Neural cell (in vitro differentiated cells): ENCODE data around the gene CHRNA9. TPM values are rescaled to one million over a fixed set of nuclear protein-coding genes. Genes with fewer than 3 reads are reported as not detected.

Experiments
- H2AFZ ChIP-seq: fragments of 200-600, 300-800 bp; sonication (generic), shearing (Covaris generic); 2 replicates; pipeline ENCODE4 v1.6.0; 2014; ENCODE audit warnings: low read depth, mild to moderate bottlenecking, antibody characterized with exemption, low read length, moderate library complexity
- H3F3A ChIP-seq: fragments of 200-600 bp; shearing (Covaris generic); 2 replicates; pipeline ENCODE4 v1.6.1; 2016; ENCODE audit warnings: mild to moderate bottlenecking, moderate library complexity, mixed read lengths, antibody characterized with exemption, low read length; ENCODE audit not compliant: insufficient read depth, poor library complexity, severe bottlenecking
- H3K27ac ChIP-seq: fragments of 200-600, 300-800 bp; sonication (generic), shearing (Covaris generic); 2 replicates; pipeline ENCODE4 v1.5.1; 2014; ENCODE audit warnings: mild to moderate bottlenecking, low read length, moderate library complexity
- H3K27me3 ChIP-seq: fragments of 300-800, 200-600 bp; sonication (generic), shearing (Covaris generic); 2 replicates; pipeline ENCODE4 v1.6.0; 2014; ENCODE audit warnings: mild to moderate bottlenecking, low read depth, low read length, moderate library complexity; ENCODE audit not compliant: insufficient read depth
- H3K36me3 ChIP-seq: fragments of 300-800, 200-600 bp; sonication (generic), shearing (Covaris generic); 2 replicates; pipeline ENCODE4 v1.5.1; 2014; ENCODE audit warnings: mild to moderate bottlenecking, antibody characterized with exemption, low read length, moderate library complexity; ENCODE audit not compliant: insufficient read depth
- H3K4me2 ChIP-seq: fragments of 300-800, 200-600 bp; sonication (generic), shearing (Covaris generic); 2 replicates; pipeline ENCODE4 v1.6.0; 2014; ENCODE audit warnings: mild to moderate bottlenecking, low read length
- H3K4me3 ChIP-seq: fragments of 300-800, 200-600 bp; sonication (generic), shearing (Covaris generic); 2 replicates; pipeline ENCODE4 v1.5.1; 2014; ENCODE audit warnings: mild to moderate bottlenecking, low read length, moderate library complexity
- H3K79me2 ChIP-seq: fragments of 200-600 bp; shearing (Covaris generic); replicated peaks from 2 replicates; pipeline ENCODE4 v1.6.0; 2014; ENCODE audit warnings: mild to moderate bottlenecking, low read length, moderate library complexity; ENCODE audit not compliant: insufficient read depth
- H3K9ac ChIP-seq: fragments of 300-800, 200-600 bp; sonication (generic), shearing (Covaris generic); 2 replicates; pipeline ENCODE4 v1.6.1; 2016; ENCODE audit warnings: mild to moderate bottlenecking, low read length, mixed read lengths
- H3K9me2 ChIP-seq: fragments of 200-600 bp; shearing (Covaris generic); 2 replicates; pipeline ENCODE4 v1.6.1; 2016; ENCODE audit warnings: mild to moderate bottlenecking, low read length, mixed read lengths; ENCODE audit not compliant: insufficient read depth
- H3K9me3 ChIP-seq: fragments of 200-600, 300-800 bp; sonication (generic), shearing (Covaris generic); 2 replicates; pipeline ENCODE4 v1.6.1; 2016; ENCODE audit warnings: mild to moderate bottlenecking, mixed run types, low read length, moderate library complexity, mixed read lengths
- H4K20me1 ChIP-seq: fragments of 200-600 bp; shearing (Covaris generic); 2 replicates; pipeline ENCODE4 v1.6.1; 2016; ENCODE audit warnings: mild to moderate bottlenecking, mixed run types; ENCODE audit not compliant: insufficient read depth
- CTCF ChIP-seq: fragments of 450-650 bp; IDR thresholded peaks from 2 replicates; pipeline ENCODE4 v1.5.1; 2014; ENCODE audit warnings: antibody characterized with exemption, mild to moderate bottlenecking, moderate library complexity; ENCODE audit not compliant: poor library complexity, severe bottlenecking
- EP300 ChIP-seq: fragments of 450-650 bp; conservative IDR thresholded peaks from 2 replicates; pipeline ENCODE4 v1.6.1; 2014; ENCODE audit warnings: antibody characterized with exemption, mild to moderate bottlenecking, moderate library complexity; ENCODE audit not compliant: poor library complexity, severe bottlenecking
- EZH2 ChIP-seq: fragments of 200-600, 300-800 bp; shearing (Covaris generic), sonication (generic); IDR thresholded peaks from 2 replicates; pipeline ENCODE4 v1.6.1; 2014; ENCODE audit warnings: antibody characterized with exemption, low read length, borderline replicate concordance, mild to moderate bottlenecking; ENCODE audit not compliant: insufficient read depth, poor library complexity, severe bottlenecking
- MXI1 ChIP-seq: fragments of 450-650 bp; conservative IDR thresholded peaks from 2 replicates; pipeline ENCODE4 v1.6.1; 2014; ENCODE audit warnings: antibody characterized with exemption, mild to moderate bottlenecking; ENCODE audit not compliant: poor library complexity, severe bottlenecking
- POLR2AphosphoS5 ChIP-seq: IDR thresholded peaks from 2 replicates; pipeline ENCODE4 v1.6.1; 2012
- RAD21 ChIP-seq: fragments of 450-650 bp; conservative IDR thresholded peaks from 2 replicates; pipeline ENCODE4 v1.6.1; 2014; ENCODE audit warnings: antibody characterized with exemption, mild to moderate bottlenecking, moderate library complexity
- REST ChIP-seq: IDR thresholded peaks from 2 replicates; pipeline ENCODE4 v1.6.1; 2012; ENCODE audit warnings: borderline replicate concordance
- SMC3 ChIP-seq: fragments of 450-650 bp; conservative IDR thresholded peaks from 2 replicates; pipeline ENCODE4 v1.6.1; 2014; ENCODE audit warnings: antibody characterized with exemption, mild to moderate bottlenecking, moderate library complexity; ENCODE audit not compliant: poor library complexity
- TAF1 ChIP-seq: IDR thresholded peaks from 2 replicates; pipeline ENCODE4 v1.6.1; 2012; ENCODE audit warnings: low read depth
- polyA plus RNA-seq: library from polyadenylated mRNA; depleted of rRNA; stranded (reverse); fragments of >200 nt; gene quantifications from 2 replicates; pipeline ENCODE4 v1.2.3, GENCODE V29; 2014

The CHRNA9 gene
- polyA plus RNA-seq, 1 donor from 2014 or later = 0.10 TPM

GRCh38 chr4:40300371-40301162 is 34.6 kb upstream of the CHRNA9 start:
- Histone ChIP-seq H3K4me2 (no peak overlapping the region), H4K20me1 (no peaks in the 10 kb centered on the region), H3K9me3 (no peaks in the 10 kb centered on the region), H3F3A (no peaks in the 10 kb centered on the region), H3K27ac (no peak overlapping the region), H3K4me3 (no peak overlapping the region), H3K9me2 (no peaks in the 10 kb centered on the region), H3K79me2 (no peaks in the 10 kb centered on the region), H3K9ac (no peak overlapping the region), H3K27me3 (no peaks in the 10 kb centered on the region), H2AFZ (no peak overlapping the region), H3K36me3 (no peaks in the 10 kb centered on the region)
- no peak for TF ChIP-seq TAF1

GRCh38 chr4:40301603-40302002 is 33.5 kb upstream of the CHRNA9 start:
- Histone ChIP-seq H3K4me2 (no peak overlapping the region), H3F3A (no peaks in the 10 kb centered on the region), H3K9ac (no peak overlapping the region), H3K27me3 (no peaks in the 10 kb centered on the region), H3K9me2 (no peaks in the 10 kb centered on the region), H4K20me1 (no peaks in the 10 kb centered on the region), H3K36me3 (no peaks in the 10 kb centered on the region), H2AFZ (no peak overlapping the region), H3K27ac (no peak overlapping the region), H3K79me2 (no peaks in the 10 kb centered on the region), H3K9me3 (no peaks in the 10 kb centered on the region), H3K4me3 (no peak overlapping the region)
- TF ChIP-seq REST (no peak), POLR2AphosphoS5 (no peak), EP300 (no peak), CTCF (no peak), MXI1 (no peak), SMC3 (no peak), EZH2 (no peak), TAF1 (no peak), RAD21 (no peak)
